HK-2 (cell line): ENCODE data around the gene PSORS1C1.
A peak's percentile ranks its signal among the peaks of the same experiment; 100 is the strongest.
"Not testable (repeated sequence)": the region's sequence is repeated elsewhere in the genome, so short reads cannot be mapped to it uniquely, and the experiment has no call there.

Source experiments
- DNase-seq: peaks from one replicate; pipeline ENCODE4 v3.0.0-alpha.2; 2018; ENCODE audit not compliant: unreplicated experiment

The PSORS1C1 gene

DNA sequence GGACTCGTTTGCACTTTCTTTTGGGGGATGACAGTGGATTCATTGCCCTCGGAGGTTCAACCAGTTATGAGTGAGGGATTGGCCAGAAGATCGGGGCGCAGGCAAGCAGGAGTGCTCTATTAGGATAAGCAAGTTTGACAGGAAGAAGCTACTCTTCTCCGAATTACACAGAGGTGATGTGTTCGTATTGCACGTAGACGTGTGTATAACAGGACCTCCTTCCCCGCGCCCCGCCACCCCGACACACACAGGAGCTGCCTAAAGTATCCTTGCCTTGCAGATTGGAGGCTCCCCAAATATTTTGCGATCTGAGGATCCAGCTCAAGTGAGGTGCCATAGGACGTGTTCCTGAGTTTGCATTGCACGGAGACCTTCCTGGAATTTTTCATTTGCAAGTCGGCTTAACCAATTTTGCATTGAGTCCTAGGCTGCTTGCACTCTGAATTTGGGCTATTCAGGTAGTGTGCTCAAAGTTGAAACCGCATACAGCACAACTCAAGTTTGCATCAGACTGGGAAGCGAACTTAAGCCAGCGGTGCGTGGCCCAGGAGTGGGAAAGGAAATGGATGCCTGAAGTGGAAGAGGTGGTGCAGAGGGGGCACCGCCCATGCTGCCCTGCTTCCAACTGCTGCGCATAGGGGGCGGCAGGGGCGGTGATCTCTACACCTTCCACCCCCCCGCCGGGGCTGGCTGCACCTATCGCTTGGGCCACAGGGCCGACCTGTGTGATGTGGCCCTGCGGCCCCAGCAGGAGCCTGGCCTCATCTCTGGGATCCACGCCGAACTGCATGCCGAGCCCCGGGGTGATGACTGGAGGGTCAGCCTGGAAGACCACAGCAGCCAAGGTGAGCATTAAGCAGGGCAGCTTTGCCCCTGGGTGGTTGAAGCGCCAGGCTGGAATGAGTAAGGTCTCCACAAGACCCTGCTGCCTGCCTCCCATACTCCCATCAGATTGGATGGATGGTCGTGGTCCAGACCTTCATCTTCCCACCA is 44.6 kb downstream of the PSORS1C1 start:
- peak; percentile 30 for DNase-seq

DNA sequence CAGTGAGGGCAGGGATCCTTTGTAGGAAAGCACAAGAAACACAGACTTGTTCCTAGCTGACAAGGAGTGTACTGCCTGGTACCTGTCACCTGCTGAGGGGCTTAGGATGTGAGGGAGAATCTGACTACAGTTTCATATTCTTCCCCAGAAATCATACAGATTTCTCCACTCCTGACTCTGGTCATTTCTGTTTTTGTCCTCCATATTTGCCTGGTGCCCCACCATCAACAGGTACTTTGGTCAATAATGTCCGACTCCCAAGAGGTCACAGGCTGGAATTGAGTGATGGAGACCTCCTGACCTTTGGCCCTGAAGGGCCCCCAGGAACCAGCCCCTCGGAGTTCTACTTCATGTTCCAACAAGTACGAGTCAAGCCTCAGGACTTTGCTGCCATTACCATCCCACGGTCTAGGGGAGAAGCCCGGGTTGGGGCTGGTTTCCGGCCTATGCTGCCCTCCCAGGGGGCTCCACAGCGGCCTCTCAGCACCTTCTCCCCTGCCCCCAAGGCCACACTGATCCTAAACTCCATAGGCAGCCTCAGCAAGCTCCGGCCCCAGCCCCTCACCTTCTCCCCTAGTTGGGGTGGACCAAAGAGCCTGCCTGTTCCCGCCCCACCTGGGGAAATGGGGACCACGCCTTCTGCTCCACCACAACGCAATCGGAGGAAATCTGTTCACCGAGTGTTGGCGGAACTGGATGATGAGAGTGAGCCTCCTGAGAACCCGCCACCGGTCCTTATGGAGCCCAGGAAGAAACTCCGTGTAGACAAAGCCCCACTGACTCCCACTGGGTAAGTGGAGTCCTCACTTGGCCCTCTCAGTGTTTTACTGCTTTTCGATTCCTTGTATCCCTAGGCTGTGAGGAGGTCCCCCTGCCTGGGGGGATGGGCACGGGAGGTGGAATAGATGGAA is 46.9 kb downstream of the PSORS1C1 start:
- DNase-seq = no peak

DNA sequence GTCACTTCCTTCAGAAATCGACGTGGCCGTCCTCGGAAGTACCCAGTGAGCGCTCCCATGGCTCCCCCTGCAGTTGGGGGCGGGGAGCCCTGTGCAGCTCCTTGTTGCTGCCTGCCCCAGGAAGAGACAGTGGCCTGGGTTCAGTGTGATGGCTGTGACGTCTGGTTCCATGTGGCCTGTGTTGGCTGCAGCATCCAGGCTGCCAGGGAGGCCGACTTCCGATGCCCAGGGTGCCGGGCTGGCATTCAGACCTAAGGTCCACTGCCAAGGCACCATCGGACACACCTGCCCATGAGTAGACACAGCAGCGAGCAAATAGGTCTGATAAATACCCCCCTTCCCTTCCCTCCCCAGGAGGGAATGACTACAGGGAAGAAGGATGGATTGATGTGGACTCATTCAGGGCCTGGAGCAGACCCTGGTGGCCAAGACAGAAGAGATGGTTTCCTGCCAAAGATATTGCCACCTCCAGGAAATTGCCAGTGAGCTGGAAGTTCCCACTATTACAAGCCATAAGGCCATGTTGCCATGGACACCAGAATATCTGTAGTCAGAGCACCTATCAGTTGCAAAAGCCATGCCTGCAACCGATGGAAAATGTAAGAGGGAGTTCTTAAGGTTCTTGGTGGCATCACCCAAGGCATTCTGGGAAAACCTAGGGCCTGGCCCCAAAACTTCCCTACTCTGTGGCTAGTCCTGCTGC is 48.0 kb downstream of the PSORS1C1 start:
- no peak for DNase-seq

DNA sequence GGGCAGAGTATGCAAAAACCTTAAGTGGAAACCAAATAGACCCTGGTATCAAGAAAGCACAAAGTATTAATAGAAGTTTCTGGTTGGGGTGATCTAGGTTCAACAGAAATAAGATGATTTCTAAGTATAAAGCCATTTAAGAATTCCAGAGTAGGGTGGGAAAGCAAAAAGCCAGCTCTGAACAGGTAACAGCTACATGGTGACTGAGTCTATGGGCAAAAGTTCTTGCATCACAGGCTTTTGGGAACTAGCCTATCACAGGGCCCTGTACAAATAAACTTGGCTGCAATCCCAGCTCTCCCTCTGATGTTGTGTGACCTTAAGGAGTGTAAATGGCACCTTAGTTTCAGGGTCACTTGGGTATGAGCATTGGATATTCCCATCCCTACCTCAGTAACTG is 49.3 kb downstream of the PSORS1C1 start:
- DNase-seq = no peak

DNA sequence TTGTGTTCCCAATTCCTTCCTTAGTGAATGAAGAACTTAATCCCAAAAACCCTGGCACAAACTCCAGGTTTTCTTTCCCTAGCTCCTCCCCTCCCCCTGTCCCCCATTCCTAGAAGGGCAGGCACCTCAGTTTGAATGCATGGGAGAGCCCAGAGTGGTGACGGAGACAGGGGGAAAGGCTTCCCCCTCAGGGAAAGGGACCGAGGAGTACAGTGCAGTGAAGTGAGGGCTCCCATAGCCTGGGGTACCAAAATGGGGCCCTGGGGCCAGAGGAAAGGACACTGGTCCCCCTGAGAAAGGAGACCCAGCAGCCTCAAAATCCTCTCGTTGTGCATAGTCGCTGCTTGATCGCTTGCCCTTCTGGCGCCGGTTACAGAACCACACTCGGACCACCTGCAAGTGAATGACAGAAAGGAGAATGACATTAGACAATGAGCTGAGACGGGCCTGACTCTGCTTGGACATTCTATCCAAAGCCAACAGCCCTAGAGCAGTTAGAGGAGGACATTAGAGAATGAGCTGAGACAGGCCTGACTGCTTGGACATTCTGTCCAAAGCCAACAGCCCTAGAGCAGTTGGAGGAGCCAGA is 50.0 kb downstream of the PSORS1C1 start:
- DNase-seq = not testable (repeated sequence)

DNA sequence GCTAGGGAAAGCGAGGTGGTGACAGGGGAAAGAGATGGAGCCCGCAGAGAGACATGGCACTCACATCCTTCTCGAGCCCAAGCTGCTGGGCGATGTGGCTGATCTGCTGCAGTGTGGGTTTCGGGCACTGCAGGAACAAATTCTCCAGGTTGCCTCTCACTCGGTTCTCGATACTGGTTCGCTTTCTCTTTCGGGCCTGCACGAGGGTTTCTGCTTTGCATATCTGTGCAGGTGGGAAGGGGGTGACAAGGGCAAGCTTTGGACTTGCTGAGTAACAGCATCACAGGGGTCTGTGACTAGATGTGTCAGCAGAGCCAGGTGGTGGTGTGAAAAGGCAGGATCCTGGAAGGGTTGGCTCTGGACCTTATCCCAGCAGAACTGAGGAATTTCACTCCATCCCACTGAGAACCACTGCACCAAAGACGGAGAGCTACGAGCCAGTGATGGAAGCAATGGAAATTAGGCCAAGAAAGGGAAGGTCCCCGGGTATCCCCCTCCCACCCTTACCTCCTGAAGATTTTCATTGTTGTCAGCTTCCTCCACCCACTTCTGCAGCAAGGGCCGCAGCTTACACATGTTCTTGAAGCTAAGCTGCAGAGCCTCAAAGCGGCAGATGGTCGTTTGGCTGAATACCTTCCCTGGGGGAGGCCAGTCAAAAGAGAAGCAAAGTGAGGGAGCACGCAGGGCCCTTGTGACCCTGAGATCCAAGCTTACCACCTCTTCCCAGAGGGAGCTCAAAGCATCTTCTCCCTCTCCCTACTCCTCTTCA is 50.6 kb downstream of the PSORS1C1 start:
- DNase-seq = not testable (repeated sequence)

DNA sequence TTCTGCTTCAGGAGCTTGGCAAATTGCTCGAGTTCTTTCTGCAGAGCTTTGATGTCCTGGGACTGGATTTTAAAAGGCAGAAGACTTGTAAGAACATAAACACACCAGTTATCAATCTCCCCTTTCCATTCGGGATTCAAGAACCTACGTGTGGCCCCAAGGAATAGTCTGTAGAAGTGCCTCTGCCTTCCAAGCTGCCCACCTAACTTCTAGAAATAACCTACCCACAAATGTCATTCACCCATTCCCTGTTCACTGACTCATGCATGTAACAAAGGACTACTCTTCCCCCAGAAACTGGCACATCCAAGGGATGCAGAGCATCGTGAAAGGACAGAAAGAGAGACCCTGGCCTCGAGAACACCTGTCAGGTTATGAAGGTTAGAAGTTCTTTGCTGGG is 51.4 kb downstream of the PSORS1C1 start:
- DNase-seq = no peak

DNA sequence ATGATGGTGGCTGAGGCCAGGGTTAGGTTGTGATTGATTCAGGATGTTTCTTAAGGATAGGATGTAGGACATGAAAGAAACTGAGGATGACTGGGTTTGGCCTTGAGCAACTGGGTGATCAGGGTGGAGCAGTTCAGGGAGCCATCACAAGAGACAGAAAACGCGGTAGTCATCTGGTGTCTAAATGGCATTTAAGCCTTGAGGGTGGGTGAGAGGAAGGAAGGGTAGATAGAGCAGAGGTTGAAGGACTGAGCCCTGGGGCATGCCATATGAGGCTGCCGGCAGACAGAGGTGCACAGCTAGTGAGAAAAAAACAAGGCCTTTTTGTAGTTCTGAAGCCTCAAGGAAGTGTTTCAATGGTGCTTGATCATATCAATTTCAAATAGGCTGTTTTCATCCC is 54.0 kb downstream of the PSORS1C1 start:
- no peak for DNase-seq

DNA sequence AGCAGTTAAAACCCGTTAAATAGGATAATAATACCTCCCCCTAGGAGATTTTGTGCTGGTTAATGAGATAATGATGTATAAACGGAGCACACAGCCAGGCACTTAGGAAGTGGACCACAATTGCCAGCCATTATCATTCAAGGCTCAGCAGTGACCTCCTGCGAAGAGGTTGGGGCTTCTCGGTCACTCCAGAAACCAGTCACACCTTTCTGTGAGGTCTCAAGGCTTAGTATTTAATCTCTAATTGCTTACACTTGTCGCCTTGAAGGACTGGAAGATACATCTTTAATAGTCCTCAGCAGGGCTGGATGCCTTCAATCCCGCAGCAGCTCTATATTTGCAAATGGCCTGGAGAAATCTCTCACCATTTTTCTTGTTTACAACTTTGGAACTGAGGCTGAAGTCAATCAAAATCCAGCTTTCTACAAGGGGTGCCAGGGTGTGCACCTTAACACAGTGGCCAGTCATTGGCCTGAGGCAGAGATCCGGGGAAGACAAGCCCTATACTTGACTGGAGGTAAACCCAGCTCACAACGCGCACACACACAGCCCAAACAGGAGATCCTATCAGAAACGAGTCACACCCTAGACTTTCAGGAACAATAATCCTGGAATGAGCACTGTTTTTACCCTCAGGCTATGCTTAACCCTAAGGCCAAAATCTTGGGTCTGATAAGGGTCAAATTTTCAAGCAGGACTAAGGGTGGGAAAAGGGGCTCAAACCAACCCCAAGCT is 54.7 kb downstream of the PSORS1C1 start:
- DNase-seq = no peak

DNA sequence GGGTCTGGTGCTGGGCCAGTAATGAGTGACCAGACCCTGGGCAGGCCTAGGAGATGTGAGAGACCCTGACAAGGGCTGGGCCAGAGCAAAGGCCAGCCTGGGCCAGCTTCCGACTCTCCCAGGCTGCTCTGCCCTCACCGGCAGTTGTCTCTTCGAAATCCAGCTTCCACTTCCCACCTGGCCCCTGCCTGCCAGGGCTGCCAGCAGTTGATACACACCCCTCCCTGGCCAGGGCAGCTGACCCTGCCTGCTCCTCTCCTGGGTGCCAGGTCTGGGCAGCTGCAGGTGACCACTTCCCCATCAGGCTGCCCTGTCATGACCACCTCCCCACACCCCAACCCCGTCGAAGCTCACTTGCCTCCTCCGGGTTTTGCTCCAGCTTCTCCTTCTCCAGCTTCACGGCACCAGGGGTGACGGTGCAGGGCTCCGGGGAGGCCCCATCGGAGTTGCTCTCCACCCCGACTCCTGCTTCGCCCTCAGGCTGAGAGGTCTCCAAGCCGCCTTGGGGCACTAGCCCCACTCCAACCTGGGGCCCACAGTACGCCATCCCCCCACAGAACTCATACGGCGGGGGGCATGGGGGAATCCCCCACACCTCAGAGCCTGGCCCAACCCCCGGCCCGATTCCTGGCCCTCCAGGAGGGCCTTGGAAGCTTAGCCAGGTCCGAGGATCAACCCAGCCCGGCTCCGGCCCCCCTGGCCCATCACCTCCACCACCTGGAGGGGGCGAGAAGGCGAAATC is 55.4 kb downstream of the PSORS1C1 start:
- not testable (repeated sequence) for DNase-seq

DNA sequence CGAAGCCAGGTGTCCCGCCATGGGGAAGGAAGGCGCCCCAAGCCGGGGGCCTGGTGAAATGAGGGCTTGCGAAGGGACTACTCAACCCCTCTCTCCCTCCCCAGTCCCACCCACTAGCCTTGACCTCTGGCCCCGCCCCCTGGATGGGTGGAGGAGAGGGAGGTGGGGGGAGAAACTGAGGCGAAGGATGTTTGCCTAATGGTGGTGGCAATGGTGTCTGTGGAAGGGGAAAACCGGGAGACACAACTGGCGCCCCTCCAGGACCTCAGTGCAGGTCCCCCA is 55.9 kb downstream of the PSORS1C1 start, which contains the start of gene POU5F1:
Gene POU5F1 (minus strand): TSS at position 83 of the 282 bp plus-strand sequence. CDS start 62 bp downstream, at position 21.
- DNase-seq = no peak

DNA sequence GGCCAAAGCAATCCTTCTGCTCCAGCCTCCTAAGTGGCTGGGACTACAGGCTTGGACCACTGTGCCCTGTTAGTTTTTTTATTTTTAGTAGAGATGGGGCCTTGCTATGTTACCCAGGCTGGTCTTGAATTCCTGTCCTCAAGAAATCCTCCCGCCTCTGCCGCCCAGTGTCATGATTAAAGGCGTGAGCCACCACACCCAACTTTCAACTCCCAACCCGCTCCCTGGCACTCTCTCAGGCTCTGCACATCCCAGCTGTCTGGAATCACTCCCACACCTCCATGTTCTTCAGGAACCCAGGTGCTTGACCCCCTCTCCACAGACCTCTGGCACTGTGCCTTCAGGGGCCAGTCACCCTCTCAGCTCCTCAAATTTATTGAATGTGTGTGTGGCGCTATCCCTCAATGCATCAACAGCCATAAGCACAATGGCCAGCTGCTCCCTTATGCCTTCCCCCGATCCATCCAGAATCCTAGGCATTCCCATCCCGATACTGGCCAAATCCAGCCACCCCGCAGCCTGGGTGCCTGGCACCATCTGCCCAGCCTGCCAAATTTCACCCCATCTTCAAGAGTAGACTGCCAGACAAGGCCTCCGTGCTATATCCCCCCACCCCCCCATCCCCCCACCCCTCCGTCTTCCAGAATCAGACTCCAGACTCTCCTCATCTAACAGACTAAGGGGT is 56.5 kb downstream of the PSORS1C1 start:
- DNase-seq = no peak

DNA sequence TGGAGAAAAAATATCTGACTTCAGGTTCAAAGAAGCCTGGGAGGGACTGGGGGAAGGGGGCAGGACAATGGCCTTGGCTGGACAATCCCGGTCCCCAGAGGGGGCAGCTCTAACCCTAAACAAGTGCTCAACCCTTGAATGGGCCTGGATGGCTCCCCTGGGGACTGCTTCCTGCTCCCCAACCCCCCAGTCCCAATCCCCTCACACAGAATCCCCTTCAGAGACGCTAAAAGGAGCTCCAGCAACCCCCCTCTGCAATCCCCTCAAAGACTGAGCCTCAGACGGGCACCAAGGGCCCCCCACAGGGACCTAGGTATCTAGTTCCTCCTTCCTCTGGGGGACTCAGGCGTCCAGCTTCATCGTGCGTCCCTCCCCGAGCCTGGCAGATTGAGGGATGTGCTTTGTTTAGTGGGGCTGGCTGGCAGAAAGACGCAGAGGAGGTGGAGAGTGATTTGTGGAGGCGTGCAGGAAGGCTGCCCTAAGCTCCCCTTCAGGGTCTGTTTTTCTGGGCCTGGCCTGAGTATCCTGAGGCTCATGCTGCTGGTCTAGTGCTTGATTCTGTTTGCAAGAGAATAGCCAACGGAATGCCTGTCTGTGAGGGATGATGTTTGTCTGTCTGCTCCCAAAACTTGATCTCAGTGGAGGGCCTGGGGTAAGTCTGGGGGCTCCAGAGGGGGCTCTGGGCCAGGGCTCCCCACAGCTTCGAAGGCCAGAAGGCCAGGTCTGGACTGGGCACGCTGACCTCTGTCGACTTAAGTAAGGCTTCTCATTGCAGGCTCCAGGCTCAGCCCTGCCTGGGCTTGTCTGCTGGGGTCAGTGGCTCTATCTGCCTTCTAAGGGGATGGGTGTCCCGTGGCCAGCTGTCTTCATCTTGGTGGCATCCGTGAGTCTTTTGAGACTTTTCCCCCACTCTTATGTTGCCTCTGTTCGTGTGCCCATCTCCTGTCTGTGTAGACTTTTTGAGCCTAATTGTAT is 57.6 kb downstream of the PSORS1C1 start:
- no peak for DNase-seq

DNA sequence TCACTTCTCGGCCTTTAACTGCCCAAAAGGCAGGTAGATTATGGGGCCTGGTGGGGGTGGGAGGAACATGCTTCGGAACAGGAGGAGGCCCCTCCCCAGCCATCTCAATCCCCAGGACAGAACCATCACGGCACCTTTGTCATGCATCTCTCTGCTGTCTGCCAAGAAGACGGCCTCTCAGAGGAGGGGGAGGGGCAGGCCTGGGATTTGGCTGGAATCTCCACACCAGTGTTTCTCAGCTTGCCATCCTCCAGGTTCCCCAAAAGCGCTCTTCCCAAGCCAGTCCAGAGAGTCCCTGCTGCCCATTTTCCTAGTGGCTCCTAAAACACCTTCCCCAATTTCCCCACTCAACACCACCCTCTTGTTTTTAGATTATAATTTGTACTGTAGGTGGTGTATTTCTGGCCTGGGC is 58.4 kb downstream of the PSORS1C1 start:
- DNase-seq = no peak

DNA sequence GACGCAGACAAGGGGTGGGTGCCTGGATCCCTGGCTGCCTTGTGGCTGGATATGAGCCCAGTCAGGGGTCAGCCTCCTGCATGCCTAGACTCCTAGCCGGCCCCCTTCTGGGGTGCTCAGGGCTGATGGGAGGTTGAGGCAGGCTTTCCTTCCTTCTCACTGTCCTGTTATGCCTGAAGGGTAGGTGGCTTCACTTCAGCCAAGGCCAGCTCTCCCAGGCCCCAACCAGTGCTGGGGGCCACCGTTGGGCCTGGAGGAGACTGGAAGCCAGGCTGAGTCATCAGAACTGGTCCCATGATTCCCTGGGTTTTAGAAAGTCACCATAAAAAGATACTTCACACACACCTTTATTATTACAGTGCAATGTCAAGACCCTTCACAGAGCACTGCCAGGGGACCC is 58.8 kb downstream of the PSORS1C1 start:
- no peak for DNase-seq

DNA sequence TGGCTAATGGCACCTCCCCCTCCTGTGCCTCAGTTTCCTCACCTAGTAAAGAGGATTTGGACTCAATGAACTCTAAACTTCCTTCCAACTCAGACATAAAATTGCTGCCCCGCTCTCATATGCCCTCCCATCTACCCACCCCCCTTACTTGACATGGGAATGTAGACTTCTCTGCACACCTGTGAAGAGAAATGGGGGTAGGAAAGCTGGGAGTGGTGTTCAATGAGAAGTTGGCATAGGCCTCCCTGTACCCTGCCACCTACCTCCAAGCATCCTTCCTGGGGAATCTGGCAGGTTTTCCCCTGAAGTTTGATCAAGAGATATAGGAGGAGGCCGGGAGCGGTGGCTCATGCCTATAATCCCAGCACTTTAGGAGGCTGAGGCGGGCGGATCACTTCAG is 59.8 kb downstream of the PSORS1C1 start:
- DNase-seq = no peak

DNA sequence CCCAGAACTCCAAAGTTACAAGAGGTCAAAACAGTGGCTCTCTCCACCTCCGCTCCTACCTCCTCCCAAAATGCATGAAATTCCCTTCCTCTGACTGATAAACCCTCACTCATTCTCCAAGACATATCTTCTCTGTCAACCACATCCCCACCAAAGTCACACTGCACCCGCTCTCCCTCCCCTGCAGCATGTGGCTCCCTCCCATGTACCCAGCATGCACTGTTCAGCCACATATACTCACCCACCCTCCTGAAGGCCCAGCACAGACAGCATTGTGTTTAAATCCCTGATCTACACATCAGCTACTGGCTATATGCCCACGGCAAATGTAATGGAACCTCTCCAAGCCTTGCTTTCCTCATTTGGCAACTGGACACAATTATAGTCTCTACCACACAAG is 61.4 kb downstream of the PSORS1C1 start:
- no peak for DNase-seq
